OCI-LY7 (cell line): ENCODE results near the gene FOXP1. TPM values are rescaled to one million over a fixed set of nuclear protein-coding genes. Genes with fewer than 3 reads are reported as not detected.

Source experiments
- BruUV-seq: library from RNA; stranded (reverse); fragments of 400-500 nt; replicated peaks from 2 replicates; lab custom pipeline; 2021; lab: Mats Ljungman, UMichigan
- CTCF ChIA-PET: fragments of 300-600 bp; sonication (Branson Sonifier 250); formaldehyde crosslinking; loops from one replicate; lab custom pipeline; 2022; ENCODE audit warnings: antibody characterized with exemption; ENCODE audit not compliant: unreplicated experiment; lab: Charles Lee
- POLR2A ChIA-PET: fragments of 300-600 bp; sonication (Branson Sonifier 250); formaldehyde crosslinking; loops from one replicate; lab custom pipeline; 2022; ENCODE audit warnings: antibody characterized with exemption; lab: Charles Lee
- DNase-seq: peaks from one replicate; pipeline ENCODE4 v3.0.0-alpha.2; 2015; ENCODE audit warnings: low spot score
- H2AFZ ChIP-seq: fragments of 200-600 bp; sonication (generic), shearing (Covaris generic); 2 replicates; pipeline ENCODE4 v1.6.1; 2014; ENCODE audit warnings: mild to moderate bottlenecking, antibody characterized with exemption, low read length, moderate library complexity
- H3K27ac ChIP-seq: fragments of 200-600 bp; sonication (generic); 2 replicates; pipeline ENCODE4 v1.5.1; 2014; ENCODE audit warnings: mixed run types, low read depth, mild to moderate bottlenecking, moderate library complexity, low read length, inconsistent platforms; ENCODE audit not compliant: poor library complexity, severe bottlenecking
- H3K36me3 ChIP-seq: fragments of 200-600 bp; sonication (generic); 2 replicates; pipeline ENCODE4 v1.6.1; 2014; ENCODE audit warnings: mild to moderate bottlenecking, antibody characterized with exemption, low read length, moderate library complexity, mixed read lengths; ENCODE audit not compliant: insufficient read depth
- H3K4me1 ChIP-seq: fragments of 200-600 bp; sonication (generic); 2 replicates; pipeline ENCODE4 v1.5.1; 2014; ENCODE audit warnings: mild to moderate bottlenecking, low read length; ENCODE audit not compliant: insufficient read depth, poor library complexity, severe bottlenecking
- H3K4me2 ChIP-seq: fragments of 200-600 bp; sonication (generic); 2 replicates; pipeline ENCODE4 v1.6.1; 2014; ENCODE audit warnings: mild to moderate bottlenecking, low read length
- H3K4me3 ChIP-seq: fragments of 200-600 bp; sonication (generic); 2 replicates; pipeline ENCODE4 v1.5.1; 2014; ENCODE audit warnings: mild to moderate bottlenecking, low read depth, low read length; ENCODE audit not compliant: poor library complexity, severe bottlenecking
- H3K79me2 ChIP-seq: fragments of 200-600 bp; sonication (generic); 2 replicates; pipeline ENCODE4 v1.6.1; 2016; ENCODE audit warnings: low read depth, mild to moderate bottlenecking, low read length, moderate library complexity, mixed read lengths; ENCODE audit not compliant: insufficient read depth
- H3K9me2 ChIP-seq: fragments of 200-600 bp; sonication (generic); 2 replicates; pipeline ENCODE4 v1.6.1; 2016; ENCODE audit warnings: mild to moderate bottlenecking, low read length, mixed read lengths; ENCODE audit not compliant: insufficient read depth
- H3K9me3 ChIP-seq: fragments of 200-600 bp; sonication (generic); 2 replicates; pipeline ENCODE4 v1.6.1; 2014; ENCODE audit warnings: mild to moderate bottlenecking, mixed run types, low read length, mixed read lengths
- H4K20me1 ChIP-seq: fragments of 200-600 bp; sonication (generic); 2 replicates; pipeline ENCODE4 v1.6.1; 2014; ENCODE audit warnings: mild to moderate bottlenecking, antibody characterized with exemption, low read length, moderate library complexity, mixed read lengths; ENCODE audit not compliant: insufficient read depth
- CTCF ChIP-seq: fragments of 200-600 bp; sonication (generic); conservative IDR thresholded peaks from 2 replicates; pipeline ENCODE4 v1.5.1; 2014; ENCODE audit warnings: mild to moderate bottlenecking, antibody characterized with exemption, low read length, moderate library complexity, mixed read lengths
- EZH2phosphoT487 ChIP-seq: fragments of 200-600 bp; sonication (generic); IDR thresholded peaks from 2 replicates; pipeline ENCODE4 v1.6.1; 2018; ENCODE audit warnings: low read depth, borderline replicate concordance, mild to moderate bottlenecking, mixed run types, antibody characterized with exemption, low read length, moderate library complexity, mixed read lengths
- intact Hi-C: fragments of 100-400 bp; cut with micrococcal nuclease; formaldehyde crosslinking; loops from one replicate; pipeline ENCODE4 v1.10.0; 2022; ENCODE audit not compliant: unreplicated experiment
- total RNA-seq, 2 experiments: library from RNA; depleted of rRNA in 1 of 2; stranded (reverse); fragments of >200 nt in 1 of 2; shearing (Covaris generic) in 1 of 2; gene quantifications; 2 replicates each; pipeline ENCODE4 v1.2.3, GENCODE V29; 2014 to 2022

FOXP1 gene
- total RNA-seq, 2 experiments from 2014 or later = 87.3 to 151 TPM

DNA sequence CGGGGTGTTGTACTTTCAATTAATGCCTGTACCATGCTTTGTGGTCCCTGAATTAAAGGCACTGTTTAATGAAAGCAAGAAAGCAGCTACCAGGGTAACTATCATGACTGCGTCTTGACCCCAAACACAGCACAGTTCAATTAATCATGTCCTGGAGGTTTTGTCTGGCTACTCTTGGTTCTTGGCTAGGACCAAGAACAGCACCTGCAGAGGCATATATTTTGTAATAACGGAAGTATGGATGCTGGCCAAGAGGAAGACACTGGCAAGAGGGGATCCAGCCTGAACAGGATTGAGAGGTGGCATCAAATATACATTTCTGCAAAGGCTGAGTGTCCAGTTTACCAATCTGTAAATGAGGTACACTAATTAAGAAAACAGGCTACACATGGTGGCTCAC lies 119.9 kb downstream of the FOXP1 start:
- no peak for DNase-seq
- H4K20me1 ChIP-seq = 0 out of 2 replicates have a peak, but pooled peaks cover under 1% of the 10 kb centered on the region
- POLR2A ChIA-PET = interaction anchor here (0.6 kb wide), 1 partner anchor 18 kb away, joined by 3 read pairs; no protein-coding TSS in a partner anchor
- H3K4me1 ChIP-seq = peaks cover 9% of the 10 kb centered on the region
- no peak overlapping the region for H2AFZ ChIP-seq
- intact Hi-C loops = no loop called here
- H3K9me3 ChIP-seq = no peaks in the 10 kb centered on the region
- H3K79me2 ChIP-seq = peaks cover 4% of the 10 kb centered on the region; the same call in 1 of the 2 replicates
- BruUV-seq = no TSS peak
- CTCF ChIA-PET = no interaction called here
- no peak overlapping the region for H3K4me2 ChIP-seq
- H3K4me3 ChIP-seq = no peak overlapping the region
- no peak for TF ChIP-seq CTCF
- TF ChIP-seq EZH2phosphoT487 = no peak
- no peaks in the 10 kb centered on the region for H3K9me2 ChIP-seq
- no peak overlapping the region for H3K27ac ChIP-seq
- H3K36me3 ChIP-seq = peaks cover 7% of the 10 kb centered on the region; the same call in 1 of the 2 replicates

GRCh38 chr3:71462586-71462985 lies 120.9 kb downstream of the FOXP1 start:
- Histone ChIP-seq H3K4me2 (no peak overlapping the region), H3K4me3 (no peak overlapping the region), H4K20me1 (no peaks in the 10 kb centered on the region), H3K79me2 (peaks cover 14% of the 10 kb centered on the region; the same call in 1 of the 2 replicates), H3K27ac (no peak overlapping the region), H3K4me1 (peaks cover 20% of the 10 kb centered on the region), H3K9me3 (no peaks in the 10 kb centered on the region), H3K36me3 (peaks cover 7% of the 10 kb centered on the region; the same call in 1 of the 2 replicates), H2AFZ (no peak overlapping the region), H3K9me2 (no peaks in the 10 kb centered on the region)
- DNase-seq = no peak
- ChIA-PET POLR2A (interaction anchor here (0.5 to 1.4 kb wide), 5 partner anchors 14 to 1601 kb away, joined by 3 to 7 read pairs (median 3); no protein-coding TSS in a partner anchor), CTCF (no interaction called here)
- BruUV-seq = no TSS peak
- TF ChIP-seq CTCF (no peak), EZH2phosphoT487 (no peak)
- intact Hi-C loops = no loop called here

DNA sequence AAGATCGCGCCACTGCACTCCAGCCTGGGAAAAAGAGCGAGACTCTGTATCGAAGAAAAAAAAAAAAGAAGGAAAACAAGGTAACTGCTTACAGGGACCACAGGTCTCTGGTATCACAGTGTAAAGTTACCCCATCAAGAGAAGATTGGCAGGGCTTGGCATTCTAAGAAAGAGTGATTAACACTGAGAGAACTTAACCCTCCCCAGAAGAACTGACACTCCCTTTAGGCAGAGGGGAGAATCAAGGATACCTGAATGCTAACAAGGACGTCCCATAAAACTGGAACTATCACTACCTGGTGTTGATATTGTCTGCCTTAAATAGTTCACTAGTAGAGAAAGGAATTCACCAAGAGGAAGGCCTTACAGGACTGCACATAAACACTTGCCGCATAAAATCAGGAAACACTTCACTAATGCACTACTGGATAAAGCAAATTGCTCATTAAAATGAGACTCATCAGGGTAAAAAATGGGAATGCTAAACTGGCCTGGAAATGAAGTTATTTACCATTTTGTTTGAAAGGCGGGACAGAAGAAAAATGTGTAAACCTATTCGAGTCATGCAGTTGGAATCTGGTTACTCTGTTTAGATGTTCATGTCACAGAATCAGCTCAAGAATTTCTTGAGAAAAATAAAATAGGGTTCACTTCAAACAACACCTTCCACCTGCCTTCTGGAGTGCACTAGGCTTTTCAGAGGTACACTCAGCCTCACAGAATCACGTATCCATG lies 121.6 kb downstream of the FOXP1 start:
- Histone ChIP-seq H3K79me2 (peaks cover 21% of the 10 kb centered on the region), H3K4me2 (no peak overlapping the region)
- intact Hi-C loops = no loop called here

More for the DNA sequence above, 121.6 kb downstream of the FOXP1 start:
- no peaks in the 10 kb centered on the region for H3K9me2 ChIP-seq
- H3K4me1 ChIP-seq = peaks cover 26% of the 10 kb centered on the region
- H3K4me3 ChIP-seq = no peak overlapping the region
- H2AFZ ChIP-seq = no peak overlapping the region
- TF ChIP-seq EZH2phosphoT487 = no peak
- TF ChIP-seq CTCF = no peak
- H3K9me3 ChIP-seq = no peaks in the 10 kb centered on the region
- no peak overlapping the region for H3K27ac ChIP-seq
- CTCF ChIA-PET = no interaction called here
- no TSS peak for BruUV-seq
- H4K20me1 ChIP-seq = no peaks in the 10 kb centered on the region
- DNase-seq = no peak
- POLR2A ChIA-PET = interaction anchor here (0.5 to 1.4 kb wide), 5 partner anchors 15 to 1602 kb away, joined by 3 to 7 read pairs (median 3); no protein-coding TSS in a partner anchor
- peaks cover 7% of the 10 kb centered on the region; the same call in 1 of the 2 replicates for H3K36me3 ChIP-seq
